ENCODE results near the gene NFS1. TPM values are rescaled to one million over a fixed set of nuclear protein-coding genes. Genes with fewer than 3 reads are reported as not detected.

NFS1 gene
- total and polyA plus RNA-seq, 4 donors, result 30.1 to 55.2 (median 46.1) TPM

DNA sequence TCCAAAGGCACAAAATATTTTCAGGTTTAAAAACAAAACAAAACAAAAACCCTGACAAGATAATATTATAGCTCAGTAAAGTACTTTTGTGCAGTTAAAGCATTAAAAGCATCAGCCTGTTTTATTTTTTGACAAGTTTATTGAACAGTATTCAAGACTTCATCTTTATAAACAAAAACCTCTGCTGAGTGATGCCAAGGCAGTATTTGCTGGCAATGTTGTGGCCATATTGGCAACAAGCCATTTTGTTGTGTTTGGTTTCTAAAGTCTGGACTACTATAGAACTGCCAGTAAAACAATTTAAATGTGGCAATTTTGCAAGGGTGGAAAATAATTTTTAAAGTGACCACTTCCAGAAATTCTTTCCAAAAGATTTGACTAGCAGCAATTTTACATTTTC, 50.3 kb downstream of the NFS1 start:
- Histone ChIP-seq H3K27me3 (ENCODE audit: control insufficient read depth in 4 of 4, insufficient read depth in 4 of 4, low read length in 3 of 4) (no peaks in the 10 kb centered on the region), H3K36me3 (ENCODE audit: control insufficient read depth in 4 of 4, insufficient read depth in 3 of 4, low read depth in 1 of 4, low read length in 3 of 4) (peaks cover 1 to 12% (median 9%) of the 10 kb centered on the region in 4 donors), H3K9ac (ENCODE audit: low read depth in 1 of 2, low read length in 2 of 2) (no peak overlapping the region), H3K9me3 (ENCODE audit: control insufficient read depth in 4 of 4, low read length in 3 of 4) (no peaks in the 10 kb centered on the region), H3K4me1 (ENCODE audit: control insufficient read depth in 4 of 4, insufficient read depth in 4 of 4, low read length in 3 of 4) (peaks cover 0 to 6% (median 3%) of the 10 kb centered on the region in 4 donors), H3K4me3 (ENCODE audit: low read depth in 1 of 3, low read length in 3 of 3) (no peak overlapping the region), H3K27ac (ENCODE audit: low read depth in 1 of 2, low read length in 2 of 2) (no peak overlapping the region)
- TF ChIP-seq, protein P1, sequence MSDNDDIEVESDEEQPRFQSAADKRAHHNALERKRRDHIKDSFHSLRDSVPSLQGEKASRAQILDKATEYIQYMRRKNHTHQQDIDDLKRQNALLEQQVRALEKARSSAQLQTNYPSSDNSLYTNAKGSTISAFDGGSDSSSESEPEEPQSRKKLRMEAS (IDR thresholded peaks at IDR 0.05), result no peak
- no peak for TF ChIP-seq EGR1 (IDR thresholded peaks at IDR 0.05; ENCODE audit: low read depth in 2 of 2)
- TF ChIP-seq SP1 (IDR thresholded peaks at IDR 0.05), result no peak
- TF ChIP-seq, protein P2, sequence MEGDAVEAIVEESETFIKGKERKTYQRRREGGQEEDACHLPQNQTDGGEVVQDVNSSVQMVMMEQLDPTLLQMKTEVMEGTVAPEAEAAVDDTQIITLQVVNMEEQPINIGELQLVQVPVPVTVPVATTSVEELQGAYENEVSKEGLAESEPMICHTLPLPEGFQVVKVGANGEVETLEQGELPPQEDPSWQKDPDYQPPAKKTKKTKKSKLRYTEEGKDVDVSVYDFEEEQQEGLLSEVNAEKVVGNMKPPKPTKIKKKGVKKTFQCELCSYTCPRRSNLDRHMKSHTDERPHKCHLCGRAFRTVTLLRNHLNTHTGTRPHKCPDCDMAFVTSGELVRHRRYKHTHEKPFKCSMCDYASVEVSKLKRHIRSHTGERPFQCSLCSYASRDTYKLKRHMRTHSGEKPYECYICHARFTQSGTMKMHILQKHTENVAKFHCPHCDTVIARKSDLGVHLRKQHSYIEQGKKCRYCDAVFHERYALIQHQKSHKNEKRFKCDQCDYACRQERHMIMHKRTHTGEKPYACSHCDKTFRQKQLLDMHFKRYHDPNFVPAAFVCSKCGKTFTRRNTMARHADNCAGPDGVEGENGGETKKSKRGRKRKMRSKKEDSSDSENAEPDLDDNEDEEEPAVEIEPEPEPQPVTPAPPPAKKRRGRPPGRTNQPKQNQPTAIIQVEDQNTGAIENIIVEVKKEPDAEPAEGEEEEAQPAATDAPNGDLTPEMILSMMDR (IDR thresholded peaks at IDR 0.05; ENCODE audit: low read depth, low read length, missing input control), result no peak
- TF ChIP-seq FOXA1 (IDR thresholded peaks at IDR 0.05), result no peak
- no peak for TF ChIP-seq HNF4A (conservative IDR thresholded peaks at IDR 0.05)
- no peak for TF ChIP-seq GABPA (IDR thresholded peaks at IDR 0.05 in 1 of 2, conservative IDR thresholded peaks at IDR 0.05 in 1 of 2)
- TF ChIP-seq, protein P3, sequence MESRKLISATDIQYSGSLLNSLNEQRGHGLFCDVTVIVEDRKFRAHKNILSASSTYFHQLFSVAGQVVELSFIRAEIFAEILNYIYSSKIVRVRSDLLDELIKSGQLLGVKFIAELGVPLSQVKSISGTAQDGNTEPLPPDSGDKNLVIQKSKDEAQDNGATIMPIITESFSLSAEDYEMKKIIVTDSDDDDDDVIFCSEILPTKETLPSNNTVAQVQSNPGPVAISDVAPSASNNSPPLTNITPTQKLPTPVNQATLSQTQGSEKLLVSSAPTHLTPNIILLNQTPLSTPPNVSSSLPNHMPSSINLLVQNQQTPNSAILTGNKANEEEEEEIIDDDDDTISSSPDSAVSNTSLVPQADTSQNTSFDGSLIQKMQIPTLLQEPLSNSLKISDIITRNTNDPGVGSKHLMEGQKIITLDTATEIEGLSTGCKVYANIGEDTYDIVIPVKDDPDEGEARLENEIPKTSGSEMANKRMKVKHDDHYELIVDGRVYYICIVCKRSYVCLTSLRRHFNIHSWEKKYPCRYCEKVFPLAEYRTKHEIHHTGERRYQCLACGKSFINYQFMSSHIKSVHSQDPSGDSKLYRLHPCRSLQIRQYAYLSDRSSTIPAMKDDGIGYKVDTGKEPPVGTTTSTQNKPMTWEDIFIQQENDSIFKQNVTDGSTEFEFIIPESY (IDR thresholded peaks at IDR 0.05), result no peak
- no peak for TF ChIP-seq RXRA (IDR thresholded peaks at IDR 0.05)
- no peak for TF ChIP-seq FOXA2 (IDR thresholded peaks at IDR 0.05)
- TF ChIP-seq RAD21 (IDR thresholded peaks at IDR 0.05), result no peak
- TF ChIP-seq HNF4G (IDR thresholded peaks at IDR 0.05), result no peak
- no peak for TF ChIP-seq NR2F2 (IDR thresholded peaks at IDR 0.05)
- TF ChIP-seq YY1 (IDR thresholded peaks at IDR 0.05), result no peak
- TF ChIP-seq, protein P4, sequence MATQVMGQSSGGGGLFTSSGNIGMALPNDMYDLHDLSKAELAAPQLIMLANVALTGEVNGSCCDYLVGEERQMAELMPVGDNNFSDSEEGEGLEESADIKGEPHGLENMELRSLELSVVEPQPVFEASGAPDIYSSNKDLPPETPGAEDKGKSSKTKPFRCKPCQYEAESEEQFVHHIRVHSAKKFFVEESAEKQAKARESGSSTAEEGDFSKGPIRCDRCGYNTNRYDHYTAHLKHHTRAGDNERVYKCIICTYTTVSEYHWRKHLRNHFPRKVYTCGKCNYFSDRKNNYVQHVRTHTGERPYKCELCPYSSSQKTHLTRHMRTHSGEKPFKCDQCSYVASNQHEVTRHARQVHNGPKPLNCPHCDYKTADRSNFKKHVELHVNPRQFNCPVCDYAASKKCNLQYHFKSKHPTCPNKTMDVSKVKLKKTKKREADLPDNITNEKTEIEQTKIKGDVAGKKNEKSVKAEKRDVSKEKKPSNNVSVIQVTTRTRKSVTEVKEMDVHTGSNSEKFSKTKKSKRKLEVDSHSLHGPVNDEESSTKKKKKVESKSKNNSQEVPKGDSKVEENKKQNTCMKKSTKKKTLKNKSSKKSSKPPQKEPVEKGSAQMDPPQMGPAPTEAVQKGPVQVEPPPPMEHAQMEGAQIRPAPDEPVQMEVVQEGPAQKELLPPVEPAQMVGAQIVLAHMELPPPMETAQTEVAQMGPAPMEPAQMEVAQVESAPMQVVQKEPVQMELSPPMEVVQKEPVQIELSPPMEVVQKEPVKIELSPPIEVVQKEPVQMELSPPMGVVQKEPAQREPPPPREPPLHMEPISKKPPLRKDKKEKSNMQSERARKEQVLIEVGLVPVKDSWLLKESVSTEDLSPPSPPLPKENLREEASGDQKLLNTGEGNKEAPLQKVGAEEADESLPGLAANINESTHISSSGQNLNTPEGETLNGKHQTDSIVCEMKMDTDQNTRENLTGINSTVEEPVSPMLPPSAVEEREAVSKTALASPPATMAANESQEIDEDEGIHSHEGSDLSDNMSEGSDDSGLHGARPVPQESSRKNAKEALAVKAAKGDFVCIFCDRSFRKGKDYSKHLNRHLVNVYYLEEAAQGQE (IDR thresholded peaks at IDR 0.05), result no peak
- TF ChIP-seq TAF1 (conservative IDR thresholded peaks at IDR 0.05), result no peak
- TF ChIP-seq, protein P5, sequence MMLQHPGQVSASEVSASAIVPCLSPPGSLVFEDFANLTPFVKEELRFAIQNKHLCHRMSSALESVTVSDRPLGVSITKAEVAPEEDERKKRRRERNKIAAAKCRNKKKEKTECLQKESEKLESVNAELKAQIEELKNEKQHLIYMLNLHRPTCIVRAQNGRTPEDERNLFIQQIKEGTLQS (IDR thresholded peaks at IDR 0.05), result no peak
- no peak for TF ChIP-seq JUND (IDR thresholded peaks at IDR 0.05)
- no peak for DNase-seq (ENCODE audit: low spot score)

Data from liver (tissue), 9 donors.